Nephron progenitor cell (in vitro differentiated cells): ENCODE measurements around the gene C3orf62.
A peak's percentile ranks its signal among the peaks of the same experiment; 100 is the strongest.

Experiments
- DNase-seq: peaks from one replicate; pipeline ENCODE4 v3.0.0; 2021
- H3K27ac Mint-ChIP-seq: 2 replicates; pipeline ENCODE4 v1.8.0; 2021; ENCODE audit warnings: mild to moderate bottlenecking, moderate library complexity, mixed read lengths
- H3K27me3 Mint-ChIP-seq: 2 replicates; pipeline ENCODE4 v1.8.0; 2021; ENCODE audit warnings: mild to moderate bottlenecking, low read depth, mixed read lengths; ENCODE audit not compliant: poor library complexity
- H3K36me3 Mint-ChIP-seq: 2 replicates; pipeline ENCODE4 v1.8.0; 2021; ENCODE audit warnings: low read depth, mixed read lengths
- H3K4me1 Mint-ChIP-seq: 2 replicates; pipeline ENCODE4 v1.8.0; 2021; ENCODE audit warnings: mixed read lengths
- H3K4me3 Mint-ChIP-seq: 2 replicates; pipeline ENCODE4 v1.8.0; 2021; ENCODE audit warnings: mild to moderate bottlenecking, moderate library complexity, mixed read lengths
- H3K9me3 Mint-ChIP-seq: 2 replicates; pipeline ENCODE4 v1.8.0; 2021; ENCODE audit warnings: mild to moderate bottlenecking, moderate library complexity, mixed read lengths
- CTCF ChIP-seq: fragments of 200-600 bp; sonication (generic); IDR thresholded peaks from 2 replicates; pipeline ENCODE4 v1.5.0; 2021; ENCODE audit warnings: antibody characterized with exemption

The C3orf62 gene

GRCh38 chr3:49277383-49277775, 347 bp upstream of the C3orf62 start:
- H3K4me1 Mint-ChIP-seq = peaks cover 14% of the 10 kb centered on the region
- H3K27ac Mint-ChIP-seq = peak overlapping the region; percentile 94
- no peak overlapping the region for H3K4me3 Mint-ChIP-seq
- DNase-seq = no peak
- peaks cover 59% of the 10 kb centered on the region for H3K36me3 Mint-ChIP-seq
- H3K9me3 Mint-ChIP-seq = no peaks in the 10 kb centered on the region
- peaks cover 3% of the 10 kb centered on the region for H3K27me3 Mint-ChIP-seq
- TF ChIP-seq CTCF = no peak

- Mint-ChIP-seq H3K27me3 (peaks cover 3% of the 10 kb centered on the region), H3K36me3 (peaks cover 40% of the 10 kb centered on the region), H3K9me3 (no peaks in the 10 kb centered on the region), H3K4me3 (no peak overlapping the region), H3K27ac (no peak overlapping the region), H3K4me1 (peaks cover 14% of the 10 kb centered on the region)
- no peak for TF ChIP-seq CTCF
- DNase-seq = no peak
Measured at GRCh38 chr3:49273825-49274532, 3.1 kb downstream of the C3orf62 start.

- peaks cover 3% of the 10 kb centered on the region for H3K27me3 Mint-ChIP-seq
- H3K36me3 Mint-ChIP-seq = peaks cover 17% of the 10 kb centered on the region
- no peaks in the 10 kb centered on the region for H3K9me3 Mint-ChIP-seq
- no peak for TF ChIP-seq CTCF
- H3K4me3 Mint-ChIP-seq = no peak overlapping the region
- DNase-seq = no peak
- peaks cover 8% of the 10 kb centered on the region for H3K4me1 Mint-ChIP-seq
- no peak overlapping the region for H3K27ac Mint-ChIP-seq
Measured at GRCh38 chr3:49271047-49271446, 6.0 kb downstream of the C3orf62 start.

GRCh38 chr3:49270156-49270500, 6.9 kb downstream of the C3orf62 start:
- TF ChIP-seq CTCF = no peak
- H3K4me3 Mint-ChIP-seq = no peak overlapping the region

GRCh38 chr3:49269443-49270155, 7.4 kb downstream of the C3orf62 start:
- peaks cover 5% of the 10 kb centered on the region for H3K4me1 Mint-ChIP-seq
- no peak overlapping the region for H3K27ac Mint-ChIP-seq
- peaks cover 3% of the 10 kb centered on the region for H3K27me3 Mint-ChIP-seq
- no peaks in the 10 kb centered on the region for H3K9me3 Mint-ChIP-seq
- peaks cover 12% of the 10 kb centered on the region for H3K36me3 Mint-ChIP-seq
- DNase-seq = no peak
- H3K4me3 Mint-ChIP-seq = no peak overlapping the region
- TF ChIP-seq CTCF = no peak

More at GRCh38 chr3:49270156-49270500, 6.9 kb downstream of the C3orf62 start:
- Mint-ChIP-seq H3K9me3 (no peaks in the 10 kb centered on the region), H3K27me3 (peaks cover 3% of the 10 kb centered on the region), H3K36me3 (peaks cover 12% of the 10 kb centered on the region), H3K27ac (no peak overlapping the region), H3K4me1 (peaks cover 5% of the 10 kb centered on the region)
- no peak for DNase-seq
